Kidney (tissue), 14 donors: ENCODE measurements around the gene EXTL2. TPM values are rescaled to one million over a fixed set of nuclear protein-coding genes. Genes with fewer than 3 reads are reported as not detected.
A peak's percentile ranks its signal among the peaks of the same experiment; 100 is the strongest.
"Not testable (repeated sequence)": the region's sequence is repeated elsewhere in the genome, so short reads cannot be mapped to it uniquely, and the experiment has no call there.

ENCODE experiments used
- DNase-seq, 5 donors: peaks; one replicate each; pipeline ENCODE4 v3.0.0-alpha.2; 2013 to 2020
- FAIRE-seq: peaks from 2 replicates; lab custom pipeline; 2012; peaks lifted over from hg19 to GRCh38; lab: Jason Lieb, UNC
- H3K27ac ChIP-seq, 2 donors: one replicate each; pipeline ENCODE4 v1.7.0; 2013; ENCODE audit warnings: low read depth in 2 of 2, low read length in 2 of 2, inconsistent platforms in 1 of 2
- H3K27me3 ChIP-seq: one replicate; pipeline ENCODE4 v1.7.1; 2013; ENCODE audit warnings: low read length, inconsistent platforms; ENCODE audit not compliant: control insufficient read depth, insufficient read depth
- H3K36me3 ChIP-seq, 3 donors: one replicate each; pipeline versions ENCODE4 v1.7.0 to v1.7.1; 2013; ENCODE audit warnings: low read length in 3 of 3, control low read depth in 1 of 3, inconsistent platforms in 1 of 3; ENCODE audit not compliant: insufficient read depth in 3 of 3, control insufficient read depth in 2 of 3
- H3K4me1 ChIP-seq, 3 donors: one replicate each; pipeline versions ENCODE4 v1.7.0 to v1.7.1; 2013; ENCODE audit warnings: low read length in 3 of 3, inconsistent platforms in 1 of 3, low read depth in 1 of 3; ENCODE audit not compliant: control insufficient read depth in 2 of 3, insufficient read depth in 2 of 3
- H3K4me3 ChIP-seq, 3 donors: one replicate each; pipeline versions ENCODE4 v1.7.0 to v1.8.1; 2013; ENCODE audit warnings: low read length in 3 of 3, control low read depth in 1 of 3, inconsistent platforms in 1 of 3
- H3K9ac ChIP-seq, 3 donors: one replicate each; pipeline versions ENCODE4 v1.7.0 to v1.7.1; 2013; ENCODE audit warnings: low read length in 3 of 3, control low read depth in 1 of 3, inconsistent platforms in 1 of 3
- H3K9me3 ChIP-seq, 3 donors: one replicate each; pipeline versions ENCODE4 v1.7.0 to v1.7.1; 2013; ENCODE audit warnings: low read length in 3 of 3, control low read depth in 1 of 3, inconsistent platforms in 1 of 3; ENCODE audit not compliant: control insufficient read depth in 2 of 3, insufficient read depth in 1 of 3
- CTCF ChIP-seq: IDR thresholded peaks from 3 replicates; pipeline ENCODE4 v1.5.1; 2012; ENCODE audit warnings: mild to moderate bottlenecking, moderate library complexity, borderline replicate concordance; ENCODE audit not compliant: insufficient read depth; ENCODE audit errors: extremely low read depth
- intact Hi-C: fragments of 100-400 bp; cut with DNase I; formaldehyde crosslinking; loops from one replicate; pipeline ENCODE4 v1.11.1; 2022
- polyA plus RNA-seq: library from polyadenylated mRNA; stranded (reverse); fragments of 350-450 nt; fragmentation: Illumina TruSeq; extraction: RNeasy Lipid Tissue Mini Kit (QIAGEN cat#74804); gene quantifications from one replicate; pipeline ENCODE4 v1.2.3, GENCODE V29; 2014; ENCODE audit warnings: low read depth, low replicate concordance; ENCODE audit not compliant: insufficient read depth
- total RNA-seq: library from RNA; stranded (reverse); fragmentation: NEBNext Ultra II Directional; extraction: Animal tissue kit (Norgen Biotek cat#: 25700); gene quantifications from one replicate; pipeline ENCODE4 v1.2.1, GENCODE V29; 2021
- donor health status: control.
- donor health status: control.
- donor health status: control.
- donor health status: control.
- donor health status: control.
- donor health status: DM: yes; HTN: yes; CAD: no.
- donor health status: Normal renal cell carcinoma (clear cell type).

EXTL2 gene
- total and polyA plus RNA-seq, 2 donors from 2014 or later: 10.5 to 11.3 TPM

- no peak for TF ChIP-seq CTCF
- FAIRE-seq (no peak), DNase-seq (no peak)
- Histone ChIP-seq H3K4me1 (no peaks in the 10 kb centered on the region), H3K9ac (no peak overlapping the region), H3K27me3 (no peaks in the 10 kb centered on the region), H3K4me3 (no peak overlapping the region), H3K36me3 (no peaks in the 10 kb centered on the region), H3K9me3 (no peaks in the 10 kb centered on the region), H3K27ac (peak overlapping the region in 1 of 2 donors; percentile 36)
- intact Hi-C loops: no loop called here
Measured at GRCh38 chr1:100835866-100836842, 58.5 kb downstream of the EXTL2 start.

DNA sequence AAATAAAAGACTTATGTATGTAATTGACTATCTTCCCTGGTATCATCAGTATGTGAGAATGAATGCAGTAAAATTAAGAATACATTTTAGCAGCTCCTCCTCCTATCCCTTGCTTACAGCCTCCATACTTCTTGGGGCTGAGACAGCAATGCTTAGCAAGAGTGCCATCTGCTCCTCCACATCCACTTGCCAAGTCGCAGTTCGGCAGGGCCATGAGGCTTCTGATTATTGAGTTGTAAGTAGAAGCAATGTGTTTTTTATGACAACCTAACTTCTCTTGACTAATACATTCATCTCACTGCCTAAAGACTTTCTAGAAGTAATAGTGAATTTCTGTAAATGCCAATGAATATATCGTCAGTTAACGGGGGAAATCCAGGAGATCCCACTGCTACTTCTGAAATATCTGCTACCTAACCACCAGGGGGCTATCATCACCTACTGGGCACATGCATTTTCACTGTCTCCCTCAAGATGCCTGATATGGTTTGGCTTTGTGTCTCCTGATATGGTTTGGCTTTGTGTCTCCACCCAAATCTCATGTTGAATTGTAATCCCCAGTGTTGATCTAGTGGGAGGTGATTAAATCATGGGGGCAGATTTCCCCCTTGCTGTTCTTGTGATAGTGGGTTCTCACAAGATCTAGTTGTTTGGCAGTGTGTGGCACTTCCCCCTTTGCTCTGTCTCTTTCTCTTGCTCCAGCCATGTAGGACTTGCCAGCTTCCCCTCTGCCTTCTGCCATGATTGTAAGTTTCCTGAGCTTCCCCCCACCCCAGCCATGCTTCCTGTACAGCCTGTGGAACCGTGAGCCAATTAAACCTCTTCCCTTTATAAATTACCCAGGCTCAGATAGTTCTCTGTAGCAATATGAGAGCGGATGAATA, 59.6 kb downstream of the EXTL2 start:
- FAIRE-seq (no peak), DNase-seq (no peak)
- H3K9me3 ChIP-seq: no peaks in the 10 kb centered on the region
- H3K4me3 ChIP-seq: no peak overlapping the region
- H3K9ac ChIP-seq: no peak overlapping the region
- intact Hi-C loops: no loop called here
- no peaks in the 10 kb centered on the region for H3K36me3 ChIP-seq
- H3K27me3 ChIP-seq: no peaks in the 10 kb centered on the region
- H3K27ac ChIP-seq: no peak overlapping the region
- TF ChIP-seq CTCF: peak; percentile 17
- no peaks in the 10 kb centered on the region for H3K4me1 ChIP-seq

GRCh38 chr1:100832694-100833428, 61.8 kb downstream of the EXTL2 start:
- no peaks in the 10 kb centered on the region for H3K4me1 ChIP-seq
- H3K9ac ChIP-seq: no peak overlapping the region
- TF ChIP-seq CTCF: no peak
- no peaks in the 10 kb centered on the region for H3K36me3 ChIP-seq
- no peak for DNase-seq
- H3K9me3 ChIP-seq: peaks cover 0 to 2% (median 0%) of the 10 kb centered on the region in 3 donors
- H3K4me3 ChIP-seq: no peak overlapping the region
- no peak for FAIRE-seq
- H3K27ac ChIP-seq: no peak overlapping the region
- intact Hi-C loops: no loop called here
- H3K27me3 ChIP-seq: no peaks in the 10 kb centered on the region

DNA sequence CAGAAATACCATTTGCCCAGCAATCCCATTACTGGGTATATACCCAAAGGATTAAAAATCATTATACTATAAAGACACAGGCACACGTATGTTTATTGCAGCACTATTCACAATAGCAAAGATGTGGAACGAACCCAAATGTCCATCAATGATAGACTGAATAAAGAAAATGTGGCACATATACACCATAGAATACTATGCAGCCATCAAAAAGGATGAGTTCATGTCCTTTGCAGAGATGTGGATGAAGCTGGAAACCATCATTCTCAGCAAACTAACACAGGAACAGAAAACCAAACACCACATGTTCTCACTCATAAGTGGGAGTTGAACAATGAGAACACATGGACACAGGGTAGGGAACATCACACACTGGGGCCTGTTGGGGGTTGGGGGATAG, 69.0 kb downstream of the EXTL2 start:
- FAIRE-seq, H3K4me3 ChIP-seq, intact Hi-C loops: not testable (repeated sequence)

More for the DNA sequence above, 69.0 kb downstream of the EXTL2 start:
- not testable (repeated sequence) for H3K27ac ChIP-seq, H3K9ac ChIP-seq, H3K36me3 ChIP-seq, H3K4me1 ChIP-seq, DNase-seq, H3K27me3 ChIP-seq, H3K9me3 ChIP-seq
